Sigmoid colon (tissue), 7 donors: ENCODE data around the gene HDGFL2. TPM values are rescaled to one million over a fixed set of nuclear protein-coding genes. Genes with fewer than 3 reads are reported as not detected.

Experiments
- DNase-seq: peaks from one replicate; pipeline ENCODE4 v3.0.0-alpha.2; 2019
- H3K27ac ChIP-seq, 4 donors: fragments of 200-600 bp; sonication (generic); one replicate each; pipeline ENCODE4 v1.5.1; 2016 to 2019; ENCODE audit warnings: mild to moderate bottlenecking in 1 of 4
- H3K27me3 ChIP-seq, 3 donors: fragments of 200-600 bp; sonication (generic); one replicate each; pipeline ENCODE4 v1.5.1; 2019; ENCODE audit warnings: mild to moderate bottlenecking in 1 of 3
- H3K36me3 ChIP-seq, 4 donors: fragments of 200-600 bp; sonication (generic); one replicate each; pipeline ENCODE4 v1.5.1; 2016 to 2019
- H3K4me1 ChIP-seq, 4 donors: fragments of 200-600 bp; sonication (generic); one replicate each; pipeline ENCODE4 v1.5.1; 2017 to 2019
- H3K4me3 ChIP-seq, 4 donors: fragments of 200-600 bp; sonication (generic); one replicate each; pipeline ENCODE4 v1.5.1; 2017 to 2019; ENCODE audit warnings: mild to moderate bottlenecking in 2 of 4, moderate library complexity in 1 of 4
- H3K9me3 ChIP-seq, 4 donors: fragments of 200-600 bp in 3 of 4; sonication (generic) in 3 of 4; one replicate each; pipeline versions ENCODE4 v1.5.1 to v1.6.1; 2013 to 2019
- CTCF ChIP-seq, 4 experiments: fragments of 450-650 bp in 3 of 4; fragments of 200-600 bp in 1 of 4; IDR thresholded peaks; one replicate each; pipeline ENCODE4 v1.5.1; 2016 to 2019; ENCODE audit warnings: antibody characterized with exemption in 4 of 4, mild to moderate bottlenecking in 3 of 4, moderate library complexity in 2 of 4
- EP300 ChIP-seq, 4 donors: sonication (generic); formaldehyde crosslinking; IDR thresholded peaks; one replicate each; pipeline ENCODE4 v1.6.1; 2017; ENCODE audit warnings: antibody characterized with exemption in 4 of 4
- POLR2A ChIP-seq, 2 donors: fragments of 450-650 bp; IDR thresholded peaks; one replicate each; pipeline ENCODE4 v1.6.1; 2016; ENCODE audit warnings: antibody characterized with exemption in 2 of 2, mild to moderate bottlenecking in 2 of 2, moderate library complexity in 2 of 2
- POLR2AphosphoS5 ChIP-seq, 4 donors: sonication (generic); formaldehyde crosslinking; IDR thresholded peaks; one replicate each; pipeline ENCODE4 v1.6.1; 2017; ENCODE audit warnings: antibody characterized with exemption in 4 of 4
- WGBS, 2 donors: extraction: QIAGEN DNeasy Blood & Tissue Kit; methylation state at CpG; one replicate each; pipeline ENCODE4 v1.1.7; 2013; 5-methylcytosine and 5-hydroxymethylcytosine counted together
- intact Hi-C: fragments of 100-400 bp; cut with DNase I; formaldehyde crosslinking; loops from one replicate; pipeline ENCODE4 v1.15.1; 2023
- polyA plus RNA-seq, 3 donors: library from polyadenylated mRNA; stranded (reverse); fragments of 200-250 nt; gene quantifications; one replicate each; pipeline ENCODE4 v1.2.3, GENCODE V29; 2013
- total RNA-seq, 4 donors: library from RNA; depleted of rRNA; stranded (reverse); fragments of >200 nt; gene quantifications; one replicate each; pipeline ENCODE4 v1.1.0, GENCODE V29; 2016
- donor health status: healthy with polysubstance abuse.
- donor health status: Bipolar disorder and iron deficiency.
- donor health status: healthy.

Gene HDGFL2
- total and polyA plus RNA-seq, 7 donors, result 19.8 to 78.2 (median 39.2) TPM

- Histone ChIP-seq H3K27me3 (no peaks in the 10 kb centered on the region), H3K4me1 (no peaks in the 10 kb centered on the region), H3K9me3 (no peaks in the 10 kb centered on the region), H3K27ac (no peak overlapping the region), H3K36me3 (peaks cover 12 to 68% (median 31%) of the 10 kb centered on the region in 4 donors), H3K4me3 (no peak overlapping the region)
- TF ChIP-seq CTCF (IDR thresholded peaks at IDR 0.05) (no peak), POLR2A (IDR thresholded peaks at IDR 0.05) (no peak), EP300 (IDR thresholded peaks at IDR 0.05) (no peak), POLR2AphosphoS5 (IDR thresholded peaks at IDR 0.05) (no peak)
- 95 to 97% methylated on average over 29 of the region's 29 CpGs for WGBS, 2 donors
- intact Hi-C loops, result no loop called here
- no peak for DNase-seq
Observed at GRCh38 chr19:4488496-4488895, 16.4 kb downstream of the HDGFL2 start.

- intact Hi-C loops, result no loop called here
- H3K27ac ChIP-seq, result no peak overlapping the region
- H3K9me3 ChIP-seq, result no peaks in the 10 kb centered on the region
- 97 to 98% methylated on average over 21 of the region's 21 CpGs for WGBS, 2 donors
- H3K4me3 ChIP-seq, result no peak overlapping the region
- no peaks in the 10 kb centered on the region for H3K27me3 ChIP-seq
- H3K4me1 ChIP-seq, result no peaks in the 10 kb centered on the region
- H3K36me3 ChIP-seq, result peaks cover 33 to 88% (median 56%) of the 10 kb centered on the region in 4 donors
- TF ChIP-seq EP300 (IDR thresholded peaks at IDR 0.05) (no peak), POLR2AphosphoS5 (IDR thresholded peaks at IDR 0.05) (no peak), POLR2A (IDR thresholded peaks at IDR 0.05) (no peak), CTCF (IDR thresholded peaks at IDR 0.05) (no peak)
- DNase-seq, result no peak
Observed at GRCh38 chr19:4491446-4491845, 19.3 kb downstream of the HDGFL2 start.

GRCh38 chr19:4492337-4493103 is 20.4 kb downstream of the HDGFL2 start:
- peaks cover 33 to 92% (median 57%) of the 10 kb centered on the region in 4 donors for H3K36me3 ChIP-seq
- H3K4me1 ChIP-seq, result no peaks in the 10 kb centered on the region
- H3K9me3 ChIP-seq, result no peaks in the 10 kb centered on the region
- 96 to 97% methylated on average over 3 of the region's 3 CpGs for WGBS, 2 donors
- TF ChIP-seq POLR2AphosphoS5 (IDR thresholded peaks at IDR 0.05) (no peak), CTCF (IDR thresholded peaks at IDR 0.05) (no peak), POLR2A (IDR thresholded peaks at IDR 0.05) (no peak), EP300 (IDR thresholded peaks at IDR 0.05) (no peak)
- H3K27me3 ChIP-seq, result no peaks in the 10 kb centered on the region
- H3K27ac ChIP-seq, result no peak overlapping the region
- no peak overlapping the region for H3K4me3 ChIP-seq
- no peak for DNase-seq
- intact Hi-C loops, result no loop called here

- WGBS, 2 donors, result 93 to 96% methylated on average over 41 of the region's 41 CpGs
- DNase-seq, result no peak
- Histone ChIP-seq H3K4me1 (no peaks in the 10 kb centered on the region), H3K27me3 (no peaks in the 10 kb centered on the region), H3K4me3 (no peak overlapping the region), H3K9me3 (no peaks in the 10 kb centered on the region), H3K27ac (no peak overlapping the region), H3K36me3 (peaks cover 39 to 93% (median 62%) of the 10 kb centered on the region in 4 donors)
- no peak for TF ChIP-seq POLR2AphosphoS5 (IDR thresholded peaks at IDR 0.05)
- no peak for TF ChIP-seq EP300 (IDR thresholded peaks at IDR 0.05)
- no peak for TF ChIP-seq CTCF (IDR thresholded peaks at IDR 0.05)
- TF ChIP-seq POLR2A (IDR thresholded peaks at IDR 0.05), result no peak
- intact Hi-C loops, result no loop called here
Observed at GRCh38 chr19:4493104-4493928, 21.2 kb downstream of the HDGFL2 start.
